ENCODE data around the gene PHKG2.

- no peak for TF ChIP-seq CTCF (conservative IDR thresholded peaks at IDR 0.05)
- no peak for TF ChIP-seq ZFX (IDR thresholded peaks at IDR 0.05)
These were observed 26.8 kb downstream of the PHKG2 start for GRCh38 chr16:30775131-30775391.
